Astrocyte (in vitro differentiated cells and primary cell): ENCODE data around the gene RNF2.

Experiments
- CTCF ChIP-seq: IDR thresholded peaks from 2 replicates; pipeline ENCODE4 v1.5.1; 2011; ENCODE audit warnings: low read depth, mild to moderate bottlenecking, inconsistent platforms, low read length, moderate library complexity; ENCODE audit not compliant: insufficient read depth
- EZH2 ChIP-seq: IDR thresholded peaks from 2 replicates; pipeline ENCODE4 v1.6.1; 2012; ENCODE audit warnings: mild to moderate bottlenecking, low read length, inconsistent platforms; ENCODE audit not compliant: insufficient read depth

GRCh38 chr1:185059950-185060571 is 14.7 kb downstream of the RNF2 start:
- TF ChIP-seq CTCF (no peak), EZH2 (no peak)
